CD4-positive, alpha-beta T cell (primary cell): ENCODE results near the gene SIRT3. TPM values are rescaled to one million over a fixed set of nuclear protein-coding genes. Genes with fewer than 3 reads are reported as not detected.
A peak's percentile ranks its signal among the peaks of the same experiment; 100 is the strongest.

ENCODE experiments used
- ATAC-seq: fragments of 200-7000 bp; cut with Tn5 transposase; one replicate; pipeline ENCODE4 v1.10.0; 2022; ENCODE audit warnings: mild to moderate bottlenecking; ENCODE audit not compliant: poor library complexity
- CTCF ChIA-PET: fragments of 350-600 bp; sonication (Branson Sonifier 250); formaldehyde crosslinking; loops from one replicate; lab custom pipeline; 2021; ENCODE audit warnings: antibody characterized with exemption, inconsistent platforms; lab: Charles Lee
- POLR2A ChIA-PET: fragments of 350-600 bp; sonication (Branson Sonifier 250); formaldehyde crosslinking; loops from one replicate; lab custom pipeline; 2021; ENCODE audit warnings: antibody characterized with exemption, inconsistent platforms; lab: Charles Lee
- DNase-seq, 14 experiments: peaks; one replicate each; pipeline ENCODE4 v3.0.0-alpha.2; 2013 to 2020; ENCODE audit warnings: mixed read lengths in 2 of 14
- H3K27ac ChIP-seq, 2 donors: one replicate each; pipeline versions ENCODE4 v1.5.1 to v1.7.0; 2013; ENCODE audit warnings: low read length in 2 of 2, low read depth in 1 of 2, mild to moderate bottlenecking in 1 of 2
- H3K27me3 ChIP-seq, 2 experiments: 1 replicate in 1 of 2; 2 replicates in 1 of 2; pipeline versions ENCODE4 v1.6.1 to v1.7.0; 2013; ENCODE audit warnings: low read length in 2 of 2, control low read depth in 1 of 2, mild to moderate bottlenecking in 1 of 2, moderate library complexity in 1 of 2; ENCODE audit not compliant: insufficient read depth in 2 of 2, control insufficient read depth in 1 of 2
- H3K36me3 ChIP-seq: one replicate; pipeline ENCODE4 v1.6.1; 2013; ENCODE audit warnings: low read length, control low read depth; ENCODE audit not compliant: insufficient read depth
- H3K4me1 ChIP-seq: one replicate; pipeline ENCODE4 v1.6.1; 2013; ENCODE audit warnings: low read length, control low read depth; ENCODE audit not compliant: insufficient read depth
- H3K4me3 ChIP-seq: one replicate; pipeline ENCODE4 v1.5.1; 2013; ENCODE audit warnings: mild to moderate bottlenecking, low read length, moderate library complexity
- H3K9me3 ChIP-seq, 2 experiments: 1 replicate in 1 of 2; 2 replicates in 1 of 2; pipeline versions ENCODE4 v1.6.1 to v1.7.0; 2013; ENCODE audit warnings: low read length in 2 of 2, mild to moderate bottlenecking in 2 of 2, control low read depth in 1 of 2, moderate library complexity in 1 of 2; ENCODE audit not compliant: control insufficient read depth in 1 of 2, insufficient read depth in 1 of 2
- H3K27ac Mint-ChIP-seq: one replicate; pipeline ENCODE4 v1.8.0; 2020; ENCODE audit warnings: mixed read lengths
- H3K27me3 Mint-ChIP-seq: one replicate; pipeline ENCODE4 v1.8.0; 2021; ENCODE audit warnings: mixed read lengths
- H3K36me3 Mint-ChIP-seq: one replicate; pipeline ENCODE4 v1.8.0; 2021; ENCODE audit warnings: low read depth, mixed read lengths
- H3K4me1 Mint-ChIP-seq: one replicate; pipeline ENCODE4 v1.8.0; 2021; ENCODE audit warnings: low read depth, mixed read lengths
- H3K4me3 Mint-ChIP-seq: one replicate; pipeline ENCODE4 v1.8.0; 2020; ENCODE audit warnings: mild to moderate bottlenecking, mixed read lengths
- H3K9me3 Mint-ChIP-seq: one replicate; pipeline ENCODE4 v1.8.0; 2020; ENCODE audit warnings: mixed read lengths
- CTCF ChIP-seq: fragments of 200-600 bp; IDR thresholded peaks from one replicate; pipeline ENCODE4 v1.8.0; 2022; ENCODE audit warnings: antibody characterized with exemption, mild to moderate bottlenecking
- intact Hi-C, 2 experiments: fragments of 100-400 bp; cut with DNase I in 1 of 2; cut with micrococcal nuclease in 1 of 2; formaldehyde crosslinking; loops; one replicate each; pipeline versions ENCODE4 v1.15.1 to v1.9.0; 2023 to 2025; cut with DNase I, micrococcal nuclease
- total RNA-seq, 174 experiments: library from RNA in 2 of 174; stranded (reverse) in 2 of 174; gene quantifications; one replicate each; pipeline ENCODE4 v1.2.3 and lab custom pipeline; 2021 to 2026

Gene SIRT3
- total RNA-seq, 2 experiments from 2014 or later: 16.4 to 18.0 TPM

- Histone ChIP-seq H3K4me3 (no peak overlapping the region), H3K4me1 (peaks cover 7% of the 10 kb centered on the region), H3K27ac (no peak overlapping the region), H3K27me3 (no peaks in the 10 kb centered on the region), H3K9me3 (no peaks in the 10 kb centered on the region), H3K36me3 (peaks cover 81% of the 10 kb centered on the region)
- intact Hi-C loops: loop anchor here (1.0 to 5.0 kb wide), 9 partner anchors 19 to 202 kb away; partner anchors contain the start of genes BET1L (in 1 of the 2), PGGHG (in 1 of the 2), PTDSS2 (in 1 of the 2) and RIC8A (in 1 of the 2)
- Mint-ChIP-seq H3K9me3 (no peaks in the 10 kb centered on the region), H3K27me3 (no peaks in the 10 kb centered on the region), H3K4me1 (peaks cover 13% of the 10 kb centered on the region), H3K27ac (peak overlapping the region; percentile 76), H3K4me3 (no peak overlapping the region), H3K36me3 (peaks cover 88% of the 10 kb centered on the region)
- ChIA-PET POLR2A (interaction anchor here (0.8 to 3.6 kb wide), 17 partner anchors 8 to 200 kb away, joined by 3 to 51 read pairs (median 6); partner anchors contain the start of genes BET1L, IFITM5, NLRP6 and PGGHG), CTCF (interaction anchor here (0.6 to 3.5 kb wide), 33 partner anchors 9 to 269 kb away, joined by 3 to 31 read pairs (median 7); partner anchors contain the start of genes BET1L, IFITM2, PGGHG and PSMD13)
- no peak for TF ChIP-seq CTCF
- ATAC-seq (peak; percentile 14), DNase-seq (no peak)
Observed at GRCh38 chr11:250274-250673, 14.1 kb upstream of the SIRT3 start.

- no peak for ATAC-seq
- Histone ChIP-seq H3K9me3 (no peaks in the 10 kb centered on the region), H3K4me3 (no peak overlapping the region), H3K36me3 (peaks cover 93% of the 10 kb centered on the region), H3K27me3 (no peaks in the 10 kb centered on the region), H3K4me1 (peaks cover 10% of the 10 kb centered on the region), H3K27ac (no peak overlapping the region)
- ChIA-PET CTCF (interaction anchor here (1.3 kb wide), 1 partner anchor 115 kb away, joined by 4 read pairs; no protein-coding TSS in a partner anchor), POLR2A (interaction anchor here (1.2 to 3.6 kb wide), 3 partner anchors 32 to 41 kb away, joined by 3 to 51 read pairs (median 4); partner anchors contain the start of genes BET1L, PGGHG and RIC8A)
- Mint-ChIP-seq H3K36me3 (peaks cover 98% of the 10 kb centered on the region), H3K27ac (no peak overlapping the region), H3K4me3 (no peak overlapping the region), H3K9me3 (no peaks in the 10 kb centered on the region), H3K4me1 (peaks cover 13% of the 10 kb centered on the region), H3K27me3 (no peaks in the 10 kb centered on the region)
- TF ChIP-seq CTCF: no peak
- intact Hi-C loops: no loop called here
- no peak for DNase-seq
Observed at GRCh38 chr11:249062-249461, 12.9 kb upstream of the SIRT3 start.

GRCh38 chr11:244376-244775 is 8.2 kb upstream of the SIRT3 start:
- H3K27ac Mint-ChIP-seq: no peak overlapping the region
- H3K4me3 Mint-ChIP-seq: no peak overlapping the region
- peaks cover 82% of the 10 kb centered on the region for H3K36me3 ChIP-seq
- peaks cover 93% of the 10 kb centered on the region for H3K36me3 Mint-ChIP-seq
- H3K27ac ChIP-seq: no peak overlapping the region
- no peak for DNase-seq
- H3K27me3 Mint-ChIP-seq: no peaks in the 10 kb centered on the region
- intact Hi-C loops: no loop called here
- no peaks in the 10 kb centered on the region for H3K9me3 ChIP-seq
- H3K4me3 ChIP-seq: no peak overlapping the region
- peaks cover 4% of the 10 kb centered on the region for H3K4me1 ChIP-seq
- H3K4me1 Mint-ChIP-seq: peaks cover 25% of the 10 kb centered on the region
- no peak for ATAC-seq
- no peaks in the 10 kb centered on the region for H3K27me3 ChIP-seq
- CTCF ChIA-PET: no interaction called here
- TF ChIP-seq CTCF: no peak
- H3K9me3 Mint-ChIP-seq: no peaks in the 10 kb centered on the region
- POLR2A ChIA-PET: interaction anchor here (1.2 kb wide), 1 partner anchor 575 kb away, joined by 3 read pairs; no protein-coding TSS in a partner anchor
